Stimulated activated CD4-positive, alpha-beta T cell treated with anti-CD3 and anti-CD28 coated beads, Interleukin-1b, Interleukin-23, amount 100 ng/mL, for 24 hours (primary cell): ENCODE results near the gene TNFRSF1A.
A peak's percentile ranks its signal among the peaks of the same experiment; 100 is the strongest.
"Not testable (repeated sequence)": the region's sequence is repeated elsewhere in the genome, so short reads cannot be mapped to it uniquely, and the experiment has no call there.

ENCODE experiments used
- DNase-seq, 4 experiments: peaks; one replicate each; pipeline ENCODE4 v3.0.0-alpha.2; 2020; ENCODE audit warnings: low read depth in 4 of 4, low spot score in 1 of 4

The TNFRSF1A gene

DNA sequence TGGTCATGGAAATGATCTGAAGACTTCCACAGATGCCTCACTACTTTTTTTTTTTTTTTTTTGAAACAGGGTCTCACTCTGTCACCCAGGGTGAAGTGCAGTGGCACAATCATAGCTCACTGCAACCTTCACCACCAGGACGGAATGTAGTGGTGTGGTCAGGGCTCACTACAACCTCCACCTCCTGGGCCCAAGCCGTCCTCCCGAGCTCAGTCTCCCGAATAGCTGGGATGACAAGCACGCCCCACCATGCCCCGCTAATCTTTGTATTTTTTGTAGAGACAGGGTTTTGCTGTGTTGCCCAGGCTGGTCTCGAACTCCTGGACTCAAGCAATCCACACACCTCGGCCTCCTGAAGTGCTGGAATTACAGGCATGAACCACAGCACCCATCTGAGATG is 3.3 kb downstream of the TNFRSF1A start:
- not testable (repeated sequence) for DNase-seq

DNA sequence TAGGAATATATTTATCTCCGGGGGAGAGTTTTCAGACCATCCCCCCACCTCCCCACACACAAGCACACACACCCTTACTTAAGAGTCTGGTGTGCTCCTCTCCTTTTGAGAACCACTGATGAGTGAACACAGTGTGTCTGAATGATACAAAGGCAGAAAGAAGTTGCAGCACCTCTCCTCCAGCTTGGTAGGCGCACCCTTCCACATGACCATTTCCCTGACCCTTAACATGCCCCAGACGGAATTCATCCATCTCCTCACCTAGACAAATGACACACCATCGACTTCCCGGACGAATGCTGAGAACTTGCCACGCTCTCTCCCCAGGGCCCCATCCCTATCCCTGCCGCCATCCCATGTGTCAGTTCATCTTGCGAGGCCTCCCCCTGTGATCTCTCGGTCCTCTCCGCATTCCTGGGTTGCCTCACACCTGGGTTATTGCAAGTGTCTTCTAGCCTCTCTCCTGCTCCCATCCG is 3.9 kb downstream of the TNFRSF1A start:
- DNase-seq, result no peak

DNA sequence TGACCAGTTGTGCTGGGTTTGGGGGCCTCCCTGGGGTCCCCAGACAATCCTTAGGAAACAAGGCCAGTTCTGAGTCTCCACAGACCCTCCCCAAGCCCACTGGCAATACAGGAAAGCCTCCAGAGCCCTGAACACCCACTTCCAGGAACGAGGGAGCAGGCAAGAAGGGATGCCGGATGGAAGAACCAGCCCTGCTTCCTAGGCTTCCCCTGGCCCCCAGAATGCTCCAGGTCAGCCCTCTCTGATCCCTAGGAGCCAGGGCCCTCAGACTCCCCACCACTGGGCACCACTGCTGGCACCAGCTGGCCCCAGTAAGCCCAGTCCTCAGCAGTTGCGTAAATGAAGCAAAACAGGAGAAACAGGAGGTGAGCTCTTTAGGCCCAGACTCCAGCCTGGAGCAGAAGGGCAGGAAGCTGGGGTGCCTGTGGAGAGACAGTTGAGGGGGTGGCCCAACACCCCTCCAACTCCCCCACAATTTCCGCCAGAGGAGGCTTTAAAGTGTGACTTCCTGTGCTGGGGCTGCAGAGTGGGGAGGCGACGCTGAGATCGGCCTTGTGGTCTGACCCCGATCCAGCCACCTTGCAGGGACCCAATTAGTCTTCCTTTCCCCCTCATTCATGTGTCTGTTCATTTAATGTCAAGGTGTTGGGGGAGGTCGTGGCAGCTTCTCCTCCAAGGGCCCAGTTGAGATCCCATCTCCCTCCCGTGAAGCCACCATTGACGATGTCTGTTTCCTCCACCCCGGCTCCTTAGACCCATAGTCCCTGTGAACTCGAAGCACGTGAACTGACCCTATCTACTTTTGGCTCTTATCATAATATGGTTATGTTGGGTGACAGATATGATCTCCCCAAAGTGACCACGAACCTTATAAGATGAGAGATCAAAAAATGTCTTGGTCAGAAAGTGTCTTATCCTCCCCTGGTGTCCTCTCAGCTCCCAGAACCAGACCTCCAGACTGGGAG is 4.7 kb downstream of the TNFRSF1A start:
- DNase-seq, result no peak

DNA sequence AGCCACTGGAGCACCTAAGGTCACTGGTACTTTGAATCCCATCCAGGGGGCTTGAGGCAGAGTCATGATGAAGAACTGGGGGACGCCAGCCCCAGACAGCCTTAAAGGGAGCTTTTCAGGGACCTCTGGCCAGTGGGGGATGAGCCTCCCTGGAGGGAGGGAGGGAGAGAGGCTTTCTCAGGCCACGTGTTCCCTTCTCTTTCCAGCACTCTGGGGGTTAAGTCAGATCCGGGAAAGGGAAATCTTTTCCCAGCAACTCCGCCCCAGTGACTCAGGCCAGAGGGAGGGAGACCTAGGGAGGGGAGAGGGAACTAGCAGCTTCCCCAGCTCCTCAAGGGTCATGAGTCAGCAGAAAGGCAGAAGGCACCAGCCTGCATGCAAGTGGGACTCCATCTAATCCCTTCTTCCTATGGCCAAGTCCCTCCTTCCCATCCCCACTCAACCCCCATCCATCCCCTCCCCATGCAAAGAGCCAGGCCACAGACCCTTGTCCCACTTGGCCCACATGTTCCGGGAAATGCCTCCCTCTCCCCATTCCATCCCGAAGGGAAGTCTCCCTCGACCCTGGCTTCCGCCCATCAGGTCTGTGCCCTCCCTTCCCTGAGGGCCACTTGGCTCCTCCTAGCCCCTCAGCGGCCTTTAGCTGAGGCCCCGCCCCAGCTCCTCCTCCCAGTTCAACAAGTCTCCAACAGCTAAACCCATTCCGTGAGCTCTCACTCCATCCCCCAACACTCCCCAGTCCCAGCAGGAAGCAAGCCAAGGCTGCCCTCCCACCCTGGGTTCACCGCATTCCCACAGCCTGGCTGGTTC is 5.6 kb downstream of the TNFRSF1A start:
- DNase-seq, result peak in 1 of 4 experiments; percentile 57

DNA sequence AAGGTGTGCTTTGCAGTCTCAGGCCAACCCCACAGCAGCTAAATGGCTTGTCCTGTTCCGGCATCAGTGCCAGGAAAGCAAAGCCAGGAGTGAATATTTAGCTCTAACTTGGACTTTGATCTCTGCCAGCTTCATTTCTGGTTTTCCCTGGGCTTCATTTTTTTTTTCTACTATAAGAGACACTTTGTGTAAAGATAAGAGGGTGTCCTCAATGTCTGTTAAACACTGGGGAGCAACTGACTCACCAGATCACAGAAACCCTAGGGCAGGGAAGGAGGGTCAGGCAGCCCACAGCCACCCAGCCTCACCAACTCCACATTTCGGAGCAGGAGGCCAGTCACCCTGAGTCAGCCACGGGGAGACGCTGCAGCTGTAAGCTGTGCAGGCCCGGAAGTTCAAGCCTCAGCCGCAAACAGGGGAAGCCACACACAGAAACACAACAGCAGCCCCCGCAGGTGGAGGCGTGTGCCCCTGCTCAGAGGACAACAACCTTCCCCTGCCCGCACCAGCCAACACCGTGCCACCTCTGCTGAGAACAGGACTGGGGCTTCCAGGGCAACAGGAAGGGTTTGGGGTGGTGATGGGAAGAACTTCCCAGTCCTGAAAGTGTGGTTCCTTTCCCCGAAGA is 6.3 kb downstream of the TNFRSF1A start:
- DNase-seq, result peak; percentile 61 to 85 (median 72)

DNA sequence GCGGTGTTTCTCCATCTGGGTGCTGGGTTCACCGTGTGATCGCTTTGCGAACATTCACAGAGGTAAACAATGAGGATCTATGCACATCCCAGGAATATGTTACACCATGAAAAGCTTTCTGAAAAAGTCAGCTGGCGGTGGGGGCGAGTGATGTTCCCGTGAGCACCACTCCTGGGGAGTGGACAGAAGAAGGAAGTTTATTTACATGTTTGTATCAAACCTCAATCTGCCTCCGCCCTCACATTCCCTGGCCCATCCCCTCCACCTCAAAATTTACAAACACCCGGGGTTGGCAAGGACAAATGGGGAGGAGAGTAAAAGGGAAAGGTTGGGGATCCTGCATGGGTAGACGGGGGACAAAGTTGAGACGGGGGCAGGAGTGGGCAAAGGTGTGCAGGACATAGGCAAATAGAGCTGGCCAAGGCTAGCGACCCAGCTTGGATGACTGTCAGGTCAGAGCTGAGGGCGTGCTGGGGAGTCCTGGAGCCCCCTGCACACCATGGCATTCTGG is 6.9 kb downstream of the TNFRSF1A start:
- no peak for DNase-seq

DNA sequence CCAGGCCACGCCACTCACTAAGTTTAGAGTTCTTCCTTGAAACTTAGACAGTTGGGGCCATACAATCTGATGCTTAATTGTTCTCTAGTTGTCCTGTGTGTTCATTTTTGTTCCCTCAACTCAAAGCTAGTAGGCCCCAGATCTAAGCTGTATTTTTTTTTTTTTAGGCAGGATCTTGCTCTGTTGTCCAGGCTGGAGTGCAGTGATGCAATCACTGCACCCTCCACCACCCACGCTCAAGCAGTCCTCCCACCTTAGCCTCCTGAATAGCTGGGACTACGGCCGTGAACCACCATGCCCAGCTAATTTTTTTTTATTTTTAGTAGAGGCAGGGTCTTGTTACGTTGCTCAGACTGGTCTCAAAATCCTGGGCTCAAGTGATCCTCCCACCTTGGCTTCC is 7.5 kb downstream of the TNFRSF1A start:
- DNase-seq, result no peak

DNA sequence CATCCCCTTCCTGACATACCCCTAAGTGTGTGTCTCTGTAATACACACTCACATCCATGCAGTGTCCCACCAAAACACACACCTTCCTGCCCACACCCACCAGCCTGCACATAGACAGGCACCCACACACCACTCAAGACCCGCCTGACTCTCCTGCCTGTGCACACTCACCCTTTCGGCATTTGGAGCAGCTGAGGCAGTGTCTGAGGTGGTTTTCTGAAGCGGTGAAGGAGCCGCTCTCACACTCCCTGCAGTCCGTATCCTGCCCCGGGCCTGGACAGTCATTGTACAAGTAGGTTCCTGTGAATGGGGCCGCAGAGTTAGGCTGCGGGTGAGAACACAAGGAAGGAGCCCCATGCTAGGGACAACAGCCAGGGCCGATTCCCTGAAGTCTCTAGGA is 8.3 kb downstream of the TNFRSF1A start:
- DNase-seq, result no peak

DNA sequence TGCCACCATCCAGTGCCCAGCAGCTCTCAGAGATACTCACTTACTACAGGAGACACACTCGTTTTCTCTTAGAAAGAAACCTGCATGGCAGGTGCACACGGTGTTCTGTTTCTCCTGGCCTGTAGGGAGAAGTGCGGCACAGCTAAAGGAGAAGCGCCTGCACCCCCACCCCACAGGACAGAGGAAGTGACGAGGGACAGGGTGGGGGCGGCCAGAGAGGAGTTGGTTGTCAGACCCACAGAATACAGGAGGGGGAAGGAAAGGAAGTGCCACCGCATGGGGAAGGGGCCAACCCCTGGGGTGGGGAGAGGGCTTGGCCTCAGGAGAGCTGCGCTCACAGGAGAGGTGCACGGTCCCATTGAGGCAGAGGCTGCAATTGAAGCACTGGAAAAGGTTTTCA is 8.8 kb downstream of the TNFRSF1A start:
- no peak for DNase-seq

DNA sequence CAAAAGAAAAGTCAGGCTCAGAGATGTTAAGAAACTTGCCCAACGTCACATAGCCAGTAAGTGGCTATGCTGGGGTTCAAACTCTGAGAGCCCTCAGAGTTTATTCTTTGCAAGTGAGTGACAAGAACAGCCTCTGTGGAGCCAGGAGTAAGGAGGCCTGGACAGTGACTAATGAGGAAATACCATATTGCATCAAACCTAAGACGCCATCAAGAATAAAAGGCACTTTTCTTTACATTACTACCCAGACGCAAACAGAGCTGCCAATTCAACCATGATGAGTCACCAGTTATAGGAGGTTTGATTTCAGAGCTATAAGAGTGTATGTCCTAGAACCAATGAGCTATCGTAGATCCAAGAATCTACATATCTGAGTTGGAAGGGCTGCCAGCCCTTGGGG is 9.4 kb downstream of the TNFRSF1A start:
- DNase-seq, result no peak

DNA sequence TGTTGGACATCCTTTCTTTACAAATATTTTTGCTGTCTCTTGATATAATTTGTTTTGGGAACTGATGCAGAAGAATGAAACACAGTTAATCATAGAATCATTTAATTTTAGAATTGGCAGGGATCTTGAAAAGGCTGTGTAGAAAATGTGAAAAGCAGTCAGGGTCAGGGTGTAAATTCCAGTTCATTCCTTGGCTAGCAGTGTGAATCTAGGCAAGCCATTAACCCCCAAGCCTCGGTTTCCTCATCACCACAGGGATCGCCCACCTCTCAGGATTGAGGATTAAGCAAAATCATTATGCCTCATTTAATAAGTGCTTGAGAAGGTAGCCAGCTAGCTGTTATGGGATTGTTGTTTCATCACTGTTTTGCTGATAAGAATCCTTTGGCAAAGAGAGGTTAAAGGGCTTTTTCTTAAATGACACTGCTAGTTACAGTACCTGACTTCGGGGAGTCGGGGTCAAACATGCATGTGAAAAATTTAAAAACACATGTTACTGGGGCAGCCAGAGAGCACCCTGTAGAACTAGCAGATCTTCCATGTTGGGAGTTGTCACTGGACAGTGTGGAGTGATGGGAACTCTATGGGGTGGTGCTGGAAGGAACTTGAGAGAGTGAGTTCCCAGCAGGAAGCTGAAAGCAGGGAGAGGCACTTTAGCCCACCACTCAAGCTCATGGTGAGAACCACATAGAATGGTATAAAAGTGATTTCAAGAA is 10.7 kb downstream of the TNFRSF1A start:
- DNase-seq, result no peak

DNA sequence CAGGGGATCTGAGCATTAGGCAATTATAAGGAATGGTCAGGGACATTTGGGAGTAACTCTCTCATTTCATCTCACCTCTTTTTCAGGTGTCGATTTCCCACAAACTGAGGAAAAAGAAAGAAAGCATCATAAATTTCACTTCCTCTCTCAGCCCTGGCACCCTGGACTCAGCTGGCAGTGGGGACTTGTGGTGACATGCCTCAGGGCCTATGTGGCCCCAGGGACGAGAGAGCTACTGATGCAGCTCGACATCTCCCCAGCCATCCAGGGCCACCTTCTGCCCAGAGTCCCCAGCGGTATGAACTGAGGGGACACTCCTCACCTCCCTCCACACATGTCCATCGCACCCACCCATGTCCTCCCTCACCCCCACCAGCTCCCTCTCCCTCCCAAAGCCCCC is 11.7 kb downstream of the TNFRSF1A start:
- DNase-seq, result no peak

DNA sequence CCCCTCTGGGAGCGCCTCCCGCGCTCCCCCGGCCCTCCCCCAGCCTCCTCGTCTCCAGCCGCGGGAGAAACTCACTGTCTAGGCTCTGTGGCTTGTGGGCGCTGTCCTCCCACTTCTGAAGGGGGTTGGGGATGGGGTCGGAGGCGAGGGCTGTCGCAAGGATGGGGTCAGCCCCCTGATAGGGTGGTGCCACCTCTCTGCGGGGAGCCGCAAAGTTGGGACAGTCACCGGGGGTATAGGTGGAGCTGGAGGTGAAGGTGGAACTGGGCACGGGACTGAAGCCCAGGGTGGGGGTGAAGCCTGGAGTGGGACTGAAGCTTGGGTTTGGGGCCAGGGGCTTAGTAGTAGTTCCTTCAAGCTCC is 12.2 kb downstream of the TNFRSF1A start:
- no peak for DNase-seq

DNA sequence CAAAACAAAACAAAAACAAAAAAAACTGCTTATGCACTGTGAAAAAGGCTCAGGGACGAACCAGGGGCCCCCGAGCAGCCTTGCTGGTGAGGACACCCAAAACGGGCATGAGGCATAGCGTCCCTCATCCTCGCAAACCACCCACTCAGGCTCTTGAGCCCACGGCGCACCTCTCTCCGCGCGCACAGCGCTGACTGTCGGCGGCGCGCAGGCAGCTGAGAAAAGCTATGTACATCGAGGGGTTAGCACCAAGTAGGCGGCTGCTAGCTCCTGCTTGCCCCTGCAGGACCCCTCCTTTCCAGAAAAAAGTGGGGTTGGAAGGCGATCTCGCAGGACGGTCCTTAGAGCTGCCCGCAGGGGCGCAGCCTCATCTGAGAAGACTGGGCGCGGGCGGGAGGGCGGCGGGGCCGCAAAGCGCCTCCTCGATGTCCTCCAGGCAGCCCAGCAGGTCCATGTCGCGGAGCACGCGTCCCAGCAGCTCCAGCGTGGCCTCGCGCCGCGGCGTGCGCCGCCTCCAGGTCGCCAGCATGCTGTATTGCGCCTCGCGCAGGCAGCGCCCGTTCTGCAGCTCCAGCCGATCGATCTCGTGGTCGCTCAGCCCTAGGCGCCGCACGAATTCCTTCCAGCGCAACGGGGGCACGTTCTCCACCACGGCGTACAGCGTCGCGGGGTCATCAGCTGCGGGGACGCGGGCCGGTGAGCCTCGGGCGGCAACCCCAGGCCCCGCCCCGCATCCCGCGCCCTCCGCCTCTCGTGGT is 12.8 kb downstream of the TNFRSF1A start:
- DNase-seq, result no peak

DNA sequence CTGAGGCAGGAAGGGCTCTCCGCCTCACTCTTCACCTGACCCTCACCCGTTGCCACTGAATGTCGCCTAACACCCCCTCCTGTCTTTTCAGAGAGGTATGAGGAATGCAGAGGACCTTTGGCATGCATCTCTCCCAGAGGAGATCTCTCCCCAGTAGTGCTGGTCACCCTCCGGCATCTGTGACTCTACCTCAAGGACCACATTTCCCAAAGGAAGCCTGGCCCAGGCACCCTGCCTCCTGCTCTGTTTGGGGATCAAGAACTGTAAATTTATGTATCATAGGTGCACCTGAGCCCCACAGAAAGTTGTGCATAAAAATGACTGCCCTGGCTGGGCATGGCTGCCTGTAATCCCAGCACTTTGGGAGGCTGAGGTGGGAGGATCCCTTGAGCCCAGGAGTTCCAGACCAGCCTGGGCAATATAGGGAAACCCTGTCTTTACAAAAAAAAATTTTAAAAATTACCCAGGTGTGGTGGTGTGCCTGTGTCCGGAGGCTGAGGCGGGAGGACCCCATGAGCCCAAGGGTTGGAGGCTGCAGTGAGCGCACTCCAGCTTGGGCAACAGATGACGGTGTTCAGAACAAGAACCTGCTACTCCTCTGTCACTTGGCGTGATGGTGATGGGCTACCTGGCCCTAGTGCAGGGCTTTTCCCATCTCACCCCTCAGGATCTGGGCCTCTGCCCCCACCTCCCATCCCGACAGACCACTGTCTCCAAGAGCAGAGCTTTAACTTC is 13.7 kb downstream of the TNFRSF1A start:
- no peak for DNase-seq

DNA sequence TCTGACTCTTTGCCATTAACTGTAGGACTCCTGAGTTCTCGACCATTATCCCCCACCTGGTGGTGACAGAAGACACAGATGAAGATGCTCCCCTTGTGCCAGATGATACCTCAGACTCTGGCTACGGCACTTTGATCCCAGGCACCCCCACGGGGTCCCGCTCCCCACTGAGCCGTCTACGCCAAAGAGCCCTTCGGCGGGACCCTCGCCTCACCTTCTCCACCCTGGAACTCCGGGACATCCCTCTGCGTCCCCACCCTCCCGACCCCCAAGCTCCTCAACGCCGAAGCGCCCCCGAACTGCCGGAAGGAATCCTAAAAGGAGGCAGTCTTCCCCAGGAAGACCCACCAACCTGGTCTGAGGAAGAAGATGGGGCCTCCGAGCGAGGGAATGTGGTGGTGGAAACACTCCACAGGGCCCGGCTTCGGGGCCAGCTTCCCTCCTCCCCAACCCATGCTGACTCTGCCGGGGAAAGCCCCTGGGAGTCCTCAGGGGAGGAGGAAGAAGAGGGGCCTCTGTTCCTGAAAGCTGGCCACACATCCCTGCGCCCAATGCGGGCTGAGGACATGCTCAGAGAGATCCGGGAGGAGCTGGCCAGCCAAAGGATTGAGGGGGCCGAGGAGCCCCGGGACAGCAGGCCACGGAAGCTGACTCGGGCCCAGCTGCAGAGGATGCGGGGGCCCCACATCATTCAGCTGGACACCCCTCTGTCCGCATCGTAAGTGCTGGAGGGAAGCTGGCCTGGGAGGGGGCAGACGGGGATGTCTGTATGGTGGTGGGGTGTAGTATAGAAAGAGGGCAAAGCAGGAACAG is 14.4 kb downstream of the TNFRSF1A start:
- DNase-seq, result no peak

DNA sequence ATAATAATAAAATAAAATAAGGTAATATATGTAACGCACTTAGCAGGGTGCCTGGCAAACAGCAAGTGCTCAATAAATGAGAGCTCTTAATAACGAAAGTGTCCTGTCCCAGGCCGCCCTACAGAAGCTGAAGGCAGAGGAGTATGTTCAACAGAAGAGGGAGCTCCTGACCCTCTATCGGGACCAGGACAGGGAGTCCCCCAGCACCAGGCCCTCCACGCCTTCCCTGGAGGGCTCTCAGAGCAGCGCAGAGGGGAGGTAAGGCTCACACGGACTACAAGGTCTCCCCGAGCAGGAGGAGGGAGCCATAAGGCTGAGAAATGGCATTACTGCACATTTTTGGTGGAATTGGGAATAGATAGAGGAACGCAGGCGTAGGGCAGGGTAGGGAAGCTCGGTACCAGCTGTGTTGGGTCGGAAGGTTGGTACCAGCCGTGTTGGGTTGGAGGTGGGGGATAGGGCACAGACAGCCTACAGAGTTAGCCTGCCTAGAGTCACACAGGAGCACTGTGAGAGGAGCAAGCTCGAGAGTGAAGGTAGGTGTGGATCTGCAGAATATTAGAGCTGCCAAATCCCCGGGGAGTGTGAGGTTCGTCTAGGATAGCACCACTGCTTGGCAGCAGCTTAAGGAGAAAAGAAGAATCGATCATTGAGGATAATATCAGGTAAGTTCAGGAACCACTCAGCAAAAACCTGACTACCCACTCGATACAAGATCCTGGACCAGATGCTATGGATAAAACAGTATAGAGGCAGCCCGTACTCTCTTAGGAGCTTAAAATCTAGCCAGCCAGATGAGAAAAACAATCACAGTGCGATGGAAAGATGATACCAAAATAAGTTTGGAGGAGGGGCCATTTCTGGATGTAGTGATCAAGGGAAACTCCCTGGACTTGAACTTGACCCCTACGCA is 15.3 kb downstream of the TNFRSF1A start:
- no peak for DNase-seq
